A673 (cell line): ENCODE measurements around the gene HDAC8. TPM values are rescaled to one million over a fixed set of nuclear protein-coding genes. Genes with fewer than 3 reads are reported as not detected.
"Not testable (repeated sequence)": the region's sequence is repeated elsewhere in the genome, so short reads cannot be mapped to it uniquely, and the experiment has no call there.

ENCODE experiments used
- BruUV-seq: library from RNA; stranded (reverse); fragments of 400-500 nt; replicated peaks from 2 replicates; lab custom pipeline; 2021; lab: Mats Ljungman, UMichigan
- CTCF ChIA-PET: fragments of 300-600 bp; sonication (Branson Sonifier 250); formaldehyde crosslinking; loops from one replicate; lab custom pipeline; 2022; ENCODE audit warnings: antibody characterized with exemption; lab: Charles Lee
- POLR2A ChIA-PET: fragments of 300-600 bp; sonication (Branson Sonifier 250); formaldehyde crosslinking; loops from one replicate; lab custom pipeline; 2022; ENCODE audit warnings: antibody characterized with exemption; ENCODE audit not compliant: low non-redundant PET; lab: Charles Lee
- DNase-seq: peaks from one replicate; pipeline ENCODE4 v3.0.0-alpha.2; 2015; ENCODE audit warnings: low spot score
- H3K27ac ChIP-seq: fragments of 200-600 bp; sonication (generic); 2 replicates; pipeline ENCODE4 v1.5.1; 2016; ENCODE audit warnings: mixed run types, low read depth, mild to moderate bottlenecking, mixed read lengths, antibody characterized with exemption, low read length; ENCODE audit not compliant: poor library complexity, severe bottlenecking
- H3K27me3 ChIP-seq: fragments of 200-600 bp; sonication (generic); replicated peaks from 2 replicates; pipeline ENCODE4 v1.6.1; 2017; ENCODE audit warnings: mixed run types, low read depth, mild to moderate bottlenecking, mixed read lengths, antibody characterized with exemption, low read length; ENCODE audit not compliant: insufficient read depth, poor library complexity
- H3K36me3 ChIP-seq: fragments of 200-600 bp; sonication (generic); 2 replicates; pipeline ENCODE4 v1.6.1; 2016; ENCODE audit warnings: mixed run types, mild to moderate bottlenecking, mixed read lengths, antibody characterized with exemption, low read length; ENCODE audit not compliant: insufficient read depth, poor library complexity, severe bottlenecking
- H3K4me1 ChIP-seq: fragments of 200-600 bp; sonication (generic); 2 replicates; pipeline ENCODE4 v1.6.1; 2017; ENCODE audit warnings: mixed run types, mild to moderate bottlenecking, mixed read lengths, antibody characterized with exemption, low read length; ENCODE audit not compliant: insufficient read depth, poor library complexity, severe bottlenecking
- H3K4me3 ChIP-seq: fragments of 200-600 bp; sonication (generic); 2 replicates; pipeline ENCODE4 v1.5.1; 2016; ENCODE audit warnings: low read depth, mixed run types, mild to moderate bottlenecking, mixed read lengths, low read length; ENCODE audit not compliant: poor library complexity, severe bottlenecking
- H3K9me3 ChIP-seq: fragments of 200-600 bp; sonication (generic); 2 replicates; pipeline ENCODE4 v1.6.1; 2016; ENCODE audit warnings: mixed run types, low read depth, mild to moderate bottlenecking, mixed read lengths, antibody characterized with exemption, low read length; ENCODE audit not compliant: poor library complexity, severe bottlenecking
- EZH2 ChIP-seq: fragments of 200-600 bp; sonication (generic); IDR thresholded peaks from 2 replicates; pipeline ENCODE4 v1.6.1; 2017; ENCODE audit warnings: borderline replicate concordance, low read depth, mild to moderate bottlenecking, mixed read lengths, antibody characterized with exemption, low read length; ENCODE audit not compliant: poor library complexity, severe bottlenecking
- intact Hi-C: fragments of 100-400 bp; cut with micrococcal nuclease; formaldehyde crosslinking; loops from one replicate; pipeline ENCODE4 v1.10.0; 2022; ENCODE audit not compliant: unreplicated experiment
- total RNA-seq: library from RNA; stranded (reverse); gene quantifications from 2 replicates; pipeline ENCODE4 v1.2.3, GENCODE V29; 2021
- TF ChIP-seq, protein P1 (sequence below): fragments of 300-800, 200-600 bp; sonication (generic); conservative IDR thresholded peaks from 2 replicates; pipeline ENCODE4 v1.5.1; 2017; ENCODE audit warnings: low read depth, mild to moderate bottlenecking, antibody characterized with exemption, low read length, moderate library complexity, mixed read lengths

The HDAC8 gene
- total RNA-seq, 1 experiment from 2014 or later: 26.0 TPM

DNA sequence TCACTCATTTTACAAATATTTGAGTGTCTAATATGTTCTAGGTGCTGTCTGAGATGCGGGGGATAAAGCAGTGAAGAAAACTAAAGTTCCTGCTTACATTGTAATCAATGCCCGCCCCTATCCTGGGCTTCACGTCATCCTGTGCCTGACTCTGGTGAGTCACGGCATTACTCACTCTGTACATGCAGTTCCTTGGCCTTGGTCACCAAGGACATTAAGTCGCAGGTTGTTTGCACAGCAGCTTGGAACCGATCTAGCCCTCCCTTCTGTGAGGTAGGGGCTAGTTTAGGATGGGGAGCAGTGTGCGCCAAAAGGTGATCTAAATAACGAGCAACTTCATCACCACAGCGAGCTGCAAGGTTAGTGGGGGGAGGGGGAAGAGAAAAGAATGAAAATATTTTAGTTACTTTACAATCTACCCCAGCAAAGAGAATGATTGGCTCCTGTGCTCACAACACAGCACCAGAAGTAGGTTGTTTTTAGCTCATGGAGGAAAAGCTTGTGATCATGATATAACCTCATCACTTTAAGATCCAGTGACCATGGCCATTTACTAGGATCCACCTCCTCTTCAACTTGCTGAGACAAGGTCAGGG is 48.0 kb upstream of the HDAC8 start:
- Histone ChIP-seq H3K36me3 (no peaks in the 10 kb centered on the region), H3K27me3 (no peaks in the 10 kb centered on the region), H3K27ac (no peak overlapping the region), H3K4me1 (no peaks in the 10 kb centered on the region), H3K4me3 (no peak overlapping the region), H3K9me3 (no peaks in the 10 kb centered on the region)
- TF ChIP-seq, protein P1, sequence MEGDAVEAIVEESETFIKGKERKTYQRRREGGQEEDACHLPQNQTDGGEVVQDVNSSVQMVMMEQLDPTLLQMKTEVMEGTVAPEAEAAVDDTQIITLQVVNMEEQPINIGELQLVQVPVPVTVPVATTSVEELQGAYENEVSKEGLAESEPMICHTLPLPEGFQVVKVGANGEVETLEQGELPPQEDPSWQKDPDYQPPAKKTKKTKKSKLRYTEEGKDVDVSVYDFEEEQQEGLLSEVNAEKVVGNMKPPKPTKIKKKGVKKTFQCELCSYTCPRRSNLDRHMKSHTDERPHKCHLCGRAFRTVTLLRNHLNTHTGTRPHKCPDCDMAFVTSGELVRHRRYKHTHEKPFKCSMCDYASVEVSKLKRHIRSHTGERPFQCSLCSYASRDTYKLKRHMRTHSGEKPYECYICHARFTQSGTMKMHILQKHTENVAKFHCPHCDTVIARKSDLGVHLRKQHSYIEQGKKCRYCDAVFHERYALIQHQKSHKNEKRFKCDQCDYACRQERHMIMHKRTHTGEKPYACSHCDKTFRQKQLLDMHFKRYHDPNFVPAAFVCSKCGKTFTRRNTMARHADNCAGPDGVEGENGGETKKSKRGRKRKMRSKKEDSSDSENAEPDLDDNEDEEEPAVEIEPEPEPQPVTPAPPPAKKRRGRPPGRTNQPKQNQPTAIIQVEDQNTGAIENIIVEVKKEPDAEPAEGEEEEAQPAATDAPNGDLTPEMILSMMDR: no peak
- no peak for TF ChIP-seq EZH2
- BruUV-seq: no TSS peak
- CTCF ChIA-PET: no interaction called here
- POLR2A ChIA-PET: no interaction called here
- peak; percentile 46 for DNase-seq
- intact Hi-C loops: no loop called here

DNA sequence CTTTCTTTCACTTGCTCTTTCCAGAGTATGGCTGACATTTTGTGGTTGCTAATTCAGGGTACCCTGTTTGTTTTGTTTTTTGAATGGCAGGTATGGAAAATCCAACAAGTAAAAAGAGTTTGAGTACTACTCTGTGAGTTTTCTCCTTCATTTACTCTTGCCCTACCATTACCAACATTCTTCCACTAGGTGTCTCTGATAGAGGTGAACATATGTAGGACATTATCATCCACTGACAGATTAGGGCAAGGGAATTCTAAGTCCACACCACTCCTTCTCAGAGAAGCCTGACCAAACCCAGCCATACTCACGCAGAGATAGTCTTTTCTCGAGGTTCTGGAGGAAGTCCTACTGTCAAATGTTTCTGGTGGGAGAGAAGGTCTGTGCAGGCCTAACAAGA is 36.7 kb upstream of the HDAC8 start:
- no peaks in the 10 kb centered on the region for H3K27me3 ChIP-seq
- no peak overlapping the region for H3K4me3 ChIP-seq
- CTCF ChIA-PET: no interaction called here
- no TSS peak for BruUV-seq
- TF ChIP-seq, protein P1: no peak
- no peak for TF ChIP-seq EZH2
- DNase-seq: no peak
- no peaks in the 10 kb centered on the region for H3K9me3 ChIP-seq
- no peaks in the 10 kb centered on the region for H3K4me1 ChIP-seq
- no peak overlapping the region for H3K27ac ChIP-seq
- POLR2A ChIA-PET: no interaction called here
- intact Hi-C loops: no loop called here
- H3K36me3 ChIP-seq: no peaks in the 10 kb centered on the region

DNA sequence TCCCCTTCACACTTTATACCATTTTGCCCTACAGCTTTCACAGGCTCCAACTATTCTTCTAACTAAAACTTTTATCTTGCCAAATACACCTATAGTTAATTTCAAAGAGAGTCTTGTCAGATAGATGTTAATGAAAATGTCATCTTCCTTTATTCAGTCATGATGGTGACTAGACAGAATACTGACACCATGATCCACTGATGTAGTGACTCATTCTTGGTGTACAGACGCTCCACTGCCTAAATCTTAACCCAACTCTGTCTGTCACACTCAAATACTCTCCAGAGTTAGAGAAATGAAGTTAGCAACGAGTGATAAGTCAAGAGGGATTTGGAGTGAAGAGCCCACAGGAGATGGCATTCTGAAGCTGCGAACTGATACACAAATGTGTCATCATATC is 32.1 kb upstream of the HDAC8 start:
- Histone ChIP-seq H3K27me3 (no peaks in the 10 kb centered on the region), H3K27ac (no peak overlapping the region), H3K4me3 (no peak overlapping the region), H3K36me3 (no peaks in the 10 kb centered on the region), H3K4me1 (no peaks in the 10 kb centered on the region), H3K9me3 (no peaks in the 10 kb centered on the region)
- TF ChIP-seq EZH2: no peak
- no peak for DNase-seq
- BruUV-seq: no TSS peak
- ChIA-PET POLR2A (interaction anchor here (0.6 kb wide), 1 partner anchor 87 kb away, joined by 3 read pairs; no protein-coding TSS in a partner anchor), CTCF (no interaction called here)
- intact Hi-C loops: no loop called here

DNA sequence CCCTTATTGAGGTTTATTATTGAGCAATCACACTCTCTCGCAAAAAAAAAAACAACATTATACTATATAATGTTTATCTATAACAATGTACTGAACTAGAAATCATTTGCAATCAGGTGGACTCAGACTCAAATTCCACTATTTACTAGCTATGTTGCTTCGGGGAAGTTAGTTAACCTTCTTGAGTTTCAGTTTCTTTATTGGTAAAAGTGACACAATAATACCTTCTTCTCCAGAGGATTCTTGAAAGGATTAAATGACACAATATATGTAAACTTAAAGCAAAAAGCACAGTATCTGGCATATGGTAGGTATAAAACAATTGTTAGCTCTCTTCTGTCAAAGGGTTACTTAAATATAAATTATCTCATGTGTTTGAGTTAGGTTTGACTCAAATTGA is 31.5 kb upstream of the HDAC8 start:
- Histone ChIP-seq H3K9me3 (no peaks in the 10 kb centered on the region), H3K36me3 (no peaks in the 10 kb centered on the region), H3K4me1 (no peaks in the 10 kb centered on the region), H3K27ac (no peak overlapping the region), H3K4me3 (no peak overlapping the region), H3K27me3 (no peaks in the 10 kb centered on the region)
- POLR2A ChIA-PET: no interaction called here
- BruUV-seq: no TSS peak
- intact Hi-C loops: no loop called here
- DNase-seq: no peak
- CTCF ChIA-PET: no interaction called here
- TF ChIP-seq EZH2: no peak
- TF ChIP-seq, protein P1: no peak

DNA sequence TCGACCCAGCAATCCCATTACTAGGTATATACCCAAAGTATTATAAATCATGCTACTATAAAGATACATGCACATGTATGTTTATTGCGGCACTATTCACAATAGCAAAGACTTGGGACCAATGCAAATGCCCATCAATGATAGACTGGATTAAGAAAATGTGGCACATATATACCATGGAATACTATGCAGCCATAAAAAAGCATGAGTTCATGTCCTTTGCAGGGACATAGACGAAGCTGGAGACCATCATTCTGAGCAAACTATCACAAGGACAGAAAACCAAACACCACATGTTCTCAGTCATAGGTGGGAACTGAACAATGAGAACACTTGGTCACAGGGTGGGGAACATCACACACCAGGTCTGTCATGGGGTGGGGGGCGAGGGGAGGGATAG is 18.4 kb upstream of the HDAC8 start:
- intact Hi-C loops, CTCF ChIA-PET, H3K27ac ChIP-seq, BruUV-seq, H3K36me3 ChIP-seq, H3K27me3 ChIP-seq, H3K4me3 ChIP-seq, DNase-seq, H3K4me1 ChIP-seq, POLR2A ChIA-PET, H3K9me3 ChIP-seq: not testable (repeated sequence)
